Measurements from ENCODE around the gene MFF.

GRCh38 chr2:227340106-227340505 lies 15.1 kb downstream of the MFF start:
- no peak for TF ChIP-seq CTCF (tag by site-specific recombination; IDR thresholded peaks at IDR 0.05)
- no peak for TF ChIP-seq ZNF596 (tag by site-specific recombination; IDR thresholded peaks at IDR 0.05)
- TF ChIP-seq ZBTB11 (tag by site-specific recombination; conservative IDR thresholded peaks at IDR 0.05; ENCODE audit: low read depth) = no peak
- TF ChIP-seq IKZF3 (tag by site-specific recombination; IDR thresholded peaks at IDR 0.05) = no peak
- TF ChIP-seq RBAK (tag by site-specific recombination; IDR thresholded peaks at IDR 0.05) = no peak
- TF ChIP-seq ZNF701 (tag by site-specific recombination; IDR thresholded peaks at IDR 0.05) = no peak
- TF ChIP-seq TRIM28 (IDR thresholded peaks at IDR 0.05; ENCODE audit: borderline replicate concordance, low read length) = no peak
- no peak for TF ChIP-seq ZSCAN30 (tag by site-specific recombination; IDR thresholded peaks at IDR 0.05)

Data from HEK293 (cell line).